GM19372 (cell line): Measurements from ENCODE around the gene APOE.
"Not testable (repeated sequence)": the region's sequence is repeated elsewhere in the genome, so short reads cannot be mapped to it uniquely, and the experiment has no call there.

Experiments used
- ATAC-seq: cut with Tn5 transposase; IDR thresholded peaks from one replicate; pipeline ENCODE4 v1.9.1; 2021; ENCODE audit warnings: mild to moderate bottlenecking, low read depth, moderate library complexity; ENCODE audit not compliant: unreplicated experiment

APOE gene

GRCh38 chr19:44905437-44906160 is at the start of gene APOE:
Gene APOE (plus strand): TSS chr19:44905796. CDS start chr19:44906625, 829 bp downstream.
- ATAC-seq = no peak

GRCh38 chr19:44856421-44857083 is 49.0 kb upstream of the APOE start:
- no peak for ATAC-seq

GRCh38 chr19:44857837-44858236 is 47.8 kb upstream of the APOE start:
- no peak for ATAC-seq

- not testable (repeated sequence) for ATAC-seq
Observed at GRCh38 chr19:44861576-44861975, 44.0 kb upstream of the APOE start.

- ATAC-seq = no peak
Observed at GRCh38 chr19:44863990-44864389, 41.6 kb upstream of the APOE start.

GRCh38 chr19:44865196-44865767 is 40.3 kb upstream of the APOE start:
- ATAC-seq = no peak

GRCh38 chr19:44866664-44867063 is 38.9 kb upstream of the APOE start:
- no peak for ATAC-seq

GRCh38 chr19:44867578-44867977 is 38.0 kb upstream of the APOE start:
- no peak for ATAC-seq

GRCh38 chr19:44869733-44870470 is 35.7 kb upstream of the APOE start:
- no peak for ATAC-seq

- no peak for ATAC-seq
Observed at GRCh38 chr19:44871809-44872208, 33.8 kb upstream of the APOE start.

GRCh38 chr19:44872661-44873060 is 32.9 kb upstream of the APOE start:
- ATAC-seq = no peak

GRCh38 chr19:44874317-44874716 is 31.3 kb upstream of the APOE start:
- no peak for ATAC-seq

- no peak for ATAC-seq
Observed at GRCh38 chr19:44875666-44876451, 29.7 kb upstream of the APOE start.

- ATAC-seq = no peak
Observed at GRCh38 chr19:44876930-44877535, 28.6 kb upstream of the APOE start.

- ATAC-seq = no peak
Observed at GRCh38 chr19:44878120-44878865, 27.3 kb upstream of the APOE start.

- ATAC-seq = no peak
Observed at GRCh38 chr19:44879309-44880065, 26.1 kb upstream of the APOE start.

GRCh38 chr19:44882063-44882462 is 23.5 kb upstream of the APOE start:
- no peak for ATAC-seq

- not testable (repeated sequence) for ATAC-seq
Observed at GRCh38 chr19:44882619-44883397, 22.8 kb upstream of the APOE start.
